ENCODE measurements around the gene SYT7.
"Not testable (repeated sequence)": the region's sequence is repeated elsewhere in the genome, so short reads cannot be mapped to it uniquely, and the experiment has no call there.

Gene SYT7

GRCh38 chr11:61475433-61475832 is 105.4 kb downstream of the SYT7 start:
- DNase-seq (ENCODE audit: low read depth): no peak

- DNase-seq (ENCODE audit: low read depth): no peak
Observed at GRCh38 chr11:61474013-61474643, 106.7 kb downstream of the SYT7 start.

GRCh38 chr11:61473370-61474012 is 107.4 kb downstream of the SYT7 start:
- no peak for DNase-seq (ENCODE audit: low read depth)

- no peak for DNase-seq (ENCODE audit: low read depth)
Observed at GRCh38 chr11:61472868-61473267, 108.0 kb downstream of the SYT7 start.

GRCh38 chr11:61472282-61472681 is 108.6 kb downstream of the SYT7 start:
- DNase-seq (ENCODE audit: low read depth): no peak

- DNase-seq (ENCODE audit: low read depth): no peak
Observed at GRCh38 chr11:61468002-61468401, 112.9 kb downstream of the SYT7 start.

GRCh38 chr11:61467602-61468001 is 113.3 kb downstream of the SYT7 start:
- DNase-seq (ENCODE audit: low read depth): not testable (repeated sequence)
